H9 (cell line): Measurements from ENCODE around the gene DSTYK. TPM values are rescaled to one million over a fixed set of nuclear protein-coding genes. Genes with fewer than 3 reads are reported as not detected.

Experiments
- DNase-seq: peaks from one replicate; pipeline ENCODE4 v3.0.0-alpha.2; 2017
- H2AFZ ChIP-seq: one replicate; pipeline ENCODE4 v1.6.1; 2013; ENCODE audit warnings: mild to moderate bottlenecking, low read length, control low read depth, moderate library complexity
- H2AK5ac ChIP-seq: 2 replicates; pipeline ENCODE4 v1.6.1; 2013; ENCODE audit warnings: low read length, control low read depth, mixed read lengths; ENCODE audit not compliant: insufficient read length
- H2BK120ac ChIP-seq: one replicate; pipeline ENCODE4 v1.6.1; 2013; ENCODE audit warnings: low read depth, mild to moderate bottlenecking, low read length, control low read depth, inconsistent platforms; ENCODE audit not compliant: poor library complexity, severe bottlenecking
- H2BK12ac ChIP-seq: 2 replicates; pipeline ENCODE4 v1.6.1; 2013; ENCODE audit warnings: low read length, control low read depth, mixed read lengths, low read depth; ENCODE audit not compliant: insufficient read length
- H2BK15ac ChIP-seq: 2 replicates; pipeline ENCODE4 v1.6.1; 2013; ENCODE audit warnings: low read depth, low read length, control low read depth
- H2BK20ac ChIP-seq: one replicate; pipeline ENCODE4 v1.6.1; 2013; ENCODE audit warnings: low read depth, mild to moderate bottlenecking, low read length, control low read depth, inconsistent platforms; ENCODE audit not compliant: poor library complexity, severe bottlenecking
- H2BK5ac ChIP-seq: 2 replicates; pipeline ENCODE4 v1.6.1; 2013; ENCODE audit warnings: low read length, control low read depth, mixed read lengths; ENCODE audit not compliant: insufficient read length
- H3K14ac ChIP-seq: 2 replicates; pipeline ENCODE4 v1.6.1; 2013; ENCODE audit warnings: low read length, control low read depth; ENCODE audit not compliant: insufficient read depth
- H3K18ac ChIP-seq: 2 replicates; pipeline ENCODE4 v1.6.1; 2013; ENCODE audit warnings: low read depth, mild to moderate bottlenecking, mixed read lengths, low read length, control low read depth; ENCODE audit not compliant: insufficient read length
- H3K23ac ChIP-seq: 2 replicates; pipeline ENCODE4 v1.6.1; 2013; ENCODE audit warnings: low read length, control low read depth, mixed read lengths, low read depth; ENCODE audit not compliant: insufficient read length
- H3K23me2 ChIP-seq: 2 replicates; pipeline ENCODE4 v1.6.1; 2013; ENCODE audit warnings: low read depth, mild to moderate bottlenecking, mixed read lengths, low read length, control low read depth; ENCODE audit not compliant: insufficient read length, poor library complexity, severe bottlenecking
- H3K27ac ChIP-seq: 2 replicates; pipeline ENCODE4 v1.5.1; 2013; ENCODE audit warnings: low read length, control low read depth, mixed read lengths, low read depth; ENCODE audit not compliant: insufficient read length
- H3K27me3 ChIP-seq: 2 replicates; pipeline ENCODE4 v1.6.1; 2013; ENCODE audit warnings: low read length, control low read depth, inconsistent platforms; ENCODE audit not compliant: insufficient read depth
- H3K4ac ChIP-seq: 2 replicates; pipeline ENCODE4 v1.6.1; 2013; ENCODE audit warnings: low read depth, mild to moderate bottlenecking, control low read depth, inconsistent platforms, low read length, moderate library complexity
- H3K4me1 ChIP-seq: 2 replicates; pipeline ENCODE4 v1.6.1; 2013; ENCODE audit warnings: low read length, control low read depth, inconsistent platforms; ENCODE audit not compliant: insufficient read depth
- H3K4me2 ChIP-seq: 2 replicates; pipeline ENCODE4 v1.6.1; 2013; ENCODE audit warnings: low read length, control low read depth, mixed read lengths; ENCODE audit not compliant: insufficient read length, insufficient read depth
- H3K56ac ChIP-seq: 2 replicates; pipeline ENCODE4 v1.6.1; 2013; ENCODE audit warnings: low read depth, mild to moderate bottlenecking, mixed read lengths, low read length, control low read depth; ENCODE audit not compliant: insufficient read length
- H3K79me1 ChIP-seq: 2 replicates; pipeline ENCODE4 v1.6.1; 2013; ENCODE audit warnings: low read depth, mild to moderate bottlenecking, moderate library complexity, low read length, control low read depth, inconsistent platforms; ENCODE audit not compliant: insufficient read depth, poor library complexity, severe bottlenecking
- H3K79me2 ChIP-seq: 2 replicates; pipeline ENCODE4 v1.6.1; 2013; ENCODE audit warnings: low read length, control low read depth, inconsistent platforms; ENCODE audit not compliant: insufficient read depth
- H3K9ac ChIP-seq: 2 replicates; pipeline ENCODE4 v1.6.1; 2013; ENCODE audit warnings: low read length, control low read depth, mixed read lengths; ENCODE audit not compliant: insufficient read length; ENCODE audit errors: extremely low read depth
- H3K9me3 ChIP-seq: one replicate; pipeline ENCODE4 v1.6.1; 2013; ENCODE audit warnings: low read depth, low read length, inconsistent platforms; ENCODE audit not compliant: control insufficient read depth
- H3T11ph ChIP-seq: one replicate; pipeline ENCODE4 v1.6.1; 2013; ENCODE audit warnings: mild to moderate bottlenecking, low read length, control low read depth, inconsistent platforms
- H4K20me1 ChIP-seq: one replicate; pipeline ENCODE4 v1.6.1; 2013; ENCODE audit not compliant: control insufficient read depth, insufficient read length, insufficient read depth
- H4K5ac ChIP-seq: 2 replicates; pipeline ENCODE4 v1.6.1; 2013; ENCODE audit warnings: low read depth, mild to moderate bottlenecking, mixed read lengths, low read length, control low read depth; ENCODE audit not compliant: insufficient read length
- H4K8ac ChIP-seq: replicated peaks from 2 replicates; pipeline ENCODE4 v1.6.1; 2013; ENCODE audit warnings: low read length, control low read depth, mixed read lengths, low read depth; ENCODE audit not compliant: insufficient read length
- H4K91ac ChIP-seq: 2 replicates; pipeline ENCODE4 v1.6.1; 2013; ENCODE audit warnings: low read depth, mild to moderate bottlenecking, moderate library complexity, mixed read lengths, low read length, control low read depth; ENCODE audit not compliant: insufficient read length
- H3K27ac Mint-ChIP-seq, 3 experiments: 2 replicates in 2 of 3; 3 replicates in 1 of 3; pipeline ENCODE4 v1.8.0; 2020 to 2021; ENCODE audit warnings: mixed read lengths in 3 of 3, mild to moderate bottlenecking in 1 of 3, moderate library complexity in 1 of 3
- H3K27me3 Mint-ChIP-seq: 2 replicates; pipeline ENCODE4 v1.8.0; 2021; ENCODE audit warnings: low read depth, mild to moderate bottlenecking, moderate library complexity, mixed read lengths
- H3K36me3 Mint-ChIP-seq, 3 experiments: 2 replicates in 2 of 3; 3 replicates in 1 of 3; pipeline ENCODE4 v1.8.0; 2020 to 2021; ENCODE audit warnings: low read depth in 3 of 3, mixed read lengths in 3 of 3; ENCODE audit not compliant: insufficient read depth in 1 of 3
- H3K4me1 Mint-ChIP-seq, 2 experiments: 2 replicates each; pipeline ENCODE4 v1.8.0; 2020; ENCODE audit warnings: mixed read lengths in 2 of 2
- H3K4me3 Mint-ChIP-seq, 2 experiments: 2 replicates in 1 of 2; 3 replicates in 1 of 2; pipeline ENCODE4 v1.8.0; 2020 to 2021; ENCODE audit warnings: mild to moderate bottlenecking in 2 of 2, mixed read lengths in 2 of 2, moderate library complexity in 1 of 2
- H3K9me3 Mint-ChIP-seq, 2 experiments: 2 replicates in 1 of 2; 3 replicates in 1 of 2; pipeline ENCODE4 v1.8.0; 2020; ENCODE audit warnings: mild to moderate bottlenecking in 2 of 2, mixed read lengths in 2 of 2, moderate library complexity in 1 of 2
- WGBS: extraction: QIAGEN DNeasy Blood & Tissue Kit; methylation state at CpG from one replicate; pipeline ENCODE4 v1.1.7; 2013; ENCODE audit warnings: missing lambda C conversion rate, low lambda C conversion rate, mixed read lengths; ENCODE audit not compliant: insufficient read length; ENCODE audit errors: extremely low coverage; 5-methylcytosine and 5-hydroxymethylcytosine counted together
- total RNA-seq: library from RNA; stranded (reverse); gene quantifications from 2 replicates; pipeline ENCODE4 v1.2.1, GENCODE V29; 2021
- TF ChIP-seq, protein P1 (sequence below): fragments of 200-600 bp; sonication (generic); conservative IDR thresholded peaks from 3 replicates; pipeline ENCODE4 v1.8.0; 2021; ENCODE audit warnings: antibody characterized with exemption, mild to moderate bottlenecking

DSTYK gene
- total RNA-seq, 1 experiment from 2014 or later, result 8.5 TPM

- Histone ChIP-seq H2BK20ac (no peak overlapping the region), H2BK12ac (no peak overlapping the region), H3K23ac (no peak overlapping the region), H2BK5ac (no peak overlapping the region), H2BK120ac (no peak overlapping the region), H3K79me2 (no peaks in the 10 kb centered on the region), H4K8ac (no peak overlapping the region), H2BK15ac (no peak overlapping the region), H3K14ac (no peak overlapping the region), H4K91ac (no peak overlapping the region), H3K56ac (no peak overlapping the region), H3K79me1 (no peaks in the 10 kb centered on the region), H3K27me3 (no peaks in the 10 kb centered on the region), H3K27ac (no peak overlapping the region), H2AFZ (no peak overlapping the region), H3K18ac (no peak overlapping the region), H2AK5ac (no peak overlapping the region), H3K4ac (no peak overlapping the region), H3K9ac (no peak overlapping the region), H3K9me3 (no peaks in the 10 kb centered on the region), H3K4me2 (no peak overlapping the region), H3K4me1 (no peaks in the 10 kb centered on the region), H3K23me2 (no peaks in the 10 kb centered on the region), H4K5ac (no peak overlapping the region), H3T11ph (no peak overlapping the region), H4K20me1 (no peaks in the 10 kb centered on the region)
- H3K4me3 Mint-ChIP-seq, result no peak overlapping the region
- H3K27me3 Mint-ChIP-seq, result no peaks in the 10 kb centered on the region
- TF ChIP-seq, protein P1, sequence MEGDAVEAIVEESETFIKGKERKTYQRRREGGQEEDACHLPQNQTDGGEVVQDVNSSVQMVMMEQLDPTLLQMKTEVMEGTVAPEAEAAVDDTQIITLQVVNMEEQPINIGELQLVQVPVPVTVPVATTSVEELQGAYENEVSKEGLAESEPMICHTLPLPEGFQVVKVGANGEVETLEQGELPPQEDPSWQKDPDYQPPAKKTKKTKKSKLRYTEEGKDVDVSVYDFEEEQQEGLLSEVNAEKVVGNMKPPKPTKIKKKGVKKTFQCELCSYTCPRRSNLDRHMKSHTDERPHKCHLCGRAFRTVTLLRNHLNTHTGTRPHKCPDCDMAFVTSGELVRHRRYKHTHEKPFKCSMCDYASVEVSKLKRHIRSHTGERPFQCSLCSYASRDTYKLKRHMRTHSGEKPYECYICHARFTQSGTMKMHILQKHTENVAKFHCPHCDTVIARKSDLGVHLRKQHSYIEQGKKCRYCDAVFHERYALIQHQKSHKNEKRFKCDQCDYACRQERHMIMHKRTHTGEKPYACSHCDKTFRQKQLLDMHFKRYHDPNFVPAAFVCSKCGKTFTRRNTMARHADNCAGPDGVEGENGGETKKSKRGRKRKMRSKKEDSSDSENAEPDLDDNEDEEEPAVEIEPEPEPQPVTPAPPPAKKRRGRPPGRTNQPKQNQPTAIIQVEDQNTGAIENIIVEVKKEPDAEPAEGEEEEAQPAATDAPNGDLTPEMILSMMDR, result no peak
- H3K4me1 Mint-ChIP-seq, result peaks cover 5 to 12% of the 10 kb centered on the region in 2 experiments; a peak in 2 of 4 replicates
- H3K36me3 Mint-ChIP-seq, result peaks cover 0 to 9% (median 8%) of the 10 kb centered on the region in 3 experiments; a peak in 3 of 7 replicates
- no peaks in the 10 kb centered on the region for H3K9me3 Mint-ChIP-seq
- no CpG with 5 or more reads among the region's 6 CpGs for WGBS
- no peak for DNase-seq
- no peak overlapping the region for H3K27ac Mint-ChIP-seq
Observed at GRCh38 chr1:205240118-205240517, 28.6 kb upstream of the DSTYK start.
